Skin epidermis (tissue), 12 donors: Measurements from ENCODE around the gene MALRD1.
"Not testable (repeated sequence)": the region's sequence is repeated elsewhere in the genome, so short reads cannot be mapped to it uniquely, and the experiment has no call there.

ENCODE experiments used
- H3K27ac ChIP-seq, 21 experiments: fragments of 200-600 bp; sonication (generic) in 11 of 21; one replicate each; pipeline ENCODE4 v1.5.0; 2020; ENCODE audit warnings: mild to moderate bottlenecking in 3 of 21, inconsistent platforms in 2 of 21, moderate library complexity in 2 of 21
- H3K4me3 ChIP-seq, 7 experiments: fragments of 200-600 bp; sonication (generic) in 2 of 7; one replicate each; pipeline ENCODE4 v1.5.0; 2020; ENCODE audit warnings: inconsistent platforms in 2 of 7, mild to moderate bottlenecking in 2 of 7, moderate library complexity in 1 of 7

Gene MALRD1

DNA sequence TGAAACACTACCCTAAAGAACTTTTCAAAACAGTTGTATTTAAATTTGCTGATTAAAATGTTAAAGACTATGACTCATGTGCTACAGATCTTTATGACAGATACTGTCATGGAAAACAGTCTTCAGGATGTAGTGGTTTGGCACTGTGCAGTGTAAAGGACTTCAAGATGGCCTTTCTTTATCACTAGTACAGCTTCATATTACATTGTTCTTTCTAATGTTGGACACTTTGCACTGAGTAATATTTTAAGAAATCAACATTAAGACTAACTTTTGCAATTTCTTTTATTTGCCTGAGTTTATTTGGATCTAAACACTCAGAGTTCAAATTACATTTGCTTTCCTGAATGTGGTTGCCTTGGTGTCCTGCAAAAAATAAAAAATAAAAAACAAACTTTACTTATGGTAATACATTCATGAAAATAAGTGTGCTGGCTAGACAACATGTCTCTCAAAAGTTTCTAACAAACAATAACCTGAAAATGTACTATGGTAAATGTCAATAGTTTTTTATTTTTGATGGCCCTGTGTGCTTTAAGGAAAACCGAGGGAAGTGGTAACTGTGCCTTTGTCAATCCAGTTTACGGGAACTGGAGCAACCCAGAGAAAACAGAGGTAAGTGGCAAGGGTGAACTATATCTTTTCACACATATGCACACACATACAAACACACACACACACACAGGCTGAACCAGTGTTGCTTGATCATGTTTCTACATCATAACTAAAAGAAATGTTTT, 681.7 kb downstream of the MALRD1 start:
- Histone ChIP-seq H3K27ac (peak overlapping the region in 5 of 21 experiments; percentile 12 to 61 (median 58)), H3K4me3 (no peak overlapping the region)

DNA sequence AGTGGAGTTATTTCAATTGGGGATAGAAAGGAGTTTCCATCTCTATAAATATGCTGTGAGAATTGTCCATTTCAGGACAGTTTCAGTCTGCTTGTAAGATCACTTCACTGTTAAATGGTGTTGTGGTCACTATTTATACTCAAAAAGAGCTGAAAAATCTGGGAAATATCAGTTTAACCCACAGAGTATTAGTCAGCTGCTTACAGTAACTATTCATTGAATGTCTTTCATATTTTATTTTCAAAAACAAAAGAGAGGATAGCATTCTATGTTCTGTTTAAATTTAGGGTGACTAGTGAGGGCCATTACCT, 682.3 kb downstream of the MALRD1 start:
- H3K4me3 ChIP-seq: no peak overlapping the region
- H3K27ac ChIP-seq: peak overlapping the region in 5 of 21 experiments; percentile 12 to 61 (median 58)

DNA sequence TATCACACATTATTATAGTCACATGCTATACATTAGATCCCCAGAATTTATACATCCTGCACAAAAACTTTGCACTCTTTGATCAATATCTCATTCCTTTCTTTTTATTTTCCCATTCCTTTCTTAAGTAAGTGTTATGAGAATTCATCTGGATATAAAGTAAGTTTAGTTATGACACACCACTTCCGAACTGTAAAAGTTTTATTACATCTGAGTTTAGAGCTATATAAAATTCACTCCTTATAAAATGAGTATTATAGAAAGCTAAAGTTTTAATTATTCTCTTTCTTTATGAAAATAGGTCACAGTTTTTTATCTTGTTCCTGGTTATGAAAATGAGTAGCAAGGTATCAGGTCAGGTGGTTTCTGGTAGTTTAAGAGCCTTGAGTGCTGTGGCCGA, 683.0 kb downstream of the MALRD1 start:
- Histone ChIP-seq H3K4me3 (no peak overlapping the region), H3K27ac (peak overlapping the region in 1 of 21 experiments; percentile 47)

DNA sequence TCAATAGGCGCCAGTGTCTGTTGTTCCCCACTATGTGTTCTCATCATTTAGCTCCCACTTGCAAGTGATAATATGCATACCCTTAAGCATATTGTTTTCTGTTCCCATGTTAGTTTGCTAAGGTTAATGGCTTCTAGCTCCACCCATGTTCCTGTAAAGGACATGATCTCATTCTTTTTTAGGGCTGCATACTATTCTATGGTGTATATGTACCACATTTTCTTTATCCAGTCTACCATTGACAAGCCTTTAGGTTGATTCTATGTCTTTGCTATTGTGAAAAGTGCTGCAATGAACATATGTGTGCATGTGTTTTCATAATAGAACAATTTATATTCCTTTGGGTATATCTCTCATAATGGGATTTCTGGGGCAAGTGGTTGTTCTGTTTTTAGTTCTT, 689.8 kb downstream of the MALRD1 start:
- H3K27ac ChIP-seq: no peak overlapping the region
- H3K4me3 ChIP-seq: no peak overlapping the region

DNA sequence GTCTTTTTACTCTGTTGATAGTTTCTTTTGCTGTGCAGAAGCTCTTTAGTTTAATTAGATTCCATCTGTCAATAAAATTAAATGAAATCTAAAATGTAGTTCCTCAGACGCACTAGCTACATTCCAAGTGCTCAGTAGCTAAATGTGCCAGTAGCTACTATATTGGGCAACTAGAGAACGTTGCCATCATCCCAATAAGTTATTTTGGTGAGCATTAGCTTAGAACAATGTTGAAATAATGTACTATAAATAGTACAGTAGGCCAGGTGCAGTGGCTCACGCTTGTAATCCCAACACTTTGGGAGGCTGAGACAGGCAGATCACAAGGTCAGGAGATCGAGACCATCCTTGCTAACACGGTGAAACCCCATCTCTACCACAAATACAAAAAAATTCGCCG, 690.6 kb downstream of the MALRD1 start:
- H3K27ac ChIP-seq, H3K4me3 ChIP-seq: not testable (repeated sequence)

DNA sequence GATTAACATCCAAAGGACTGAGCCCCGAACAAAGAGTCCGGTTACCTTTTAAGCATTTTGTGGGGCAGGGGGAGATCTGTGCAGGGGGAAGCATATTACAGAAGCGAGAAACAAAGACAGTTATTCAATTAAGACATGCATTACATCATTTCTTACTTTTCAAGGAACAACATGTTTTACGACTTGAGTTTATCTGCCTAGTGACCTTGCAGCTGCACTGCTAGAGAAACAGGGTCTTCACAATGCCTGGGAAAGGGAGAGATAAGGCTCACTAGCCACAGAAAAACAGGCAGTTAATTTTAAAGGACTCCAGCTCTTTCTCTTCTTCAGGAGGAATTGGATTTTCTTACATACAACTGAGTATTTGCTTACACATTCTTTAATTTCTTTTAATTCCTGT, 693.5 kb downstream of the MALRD1 start:
- H3K4me3 ChIP-seq, H3K27ac ChIP-seq: not testable (repeated sequence)

DNA sequence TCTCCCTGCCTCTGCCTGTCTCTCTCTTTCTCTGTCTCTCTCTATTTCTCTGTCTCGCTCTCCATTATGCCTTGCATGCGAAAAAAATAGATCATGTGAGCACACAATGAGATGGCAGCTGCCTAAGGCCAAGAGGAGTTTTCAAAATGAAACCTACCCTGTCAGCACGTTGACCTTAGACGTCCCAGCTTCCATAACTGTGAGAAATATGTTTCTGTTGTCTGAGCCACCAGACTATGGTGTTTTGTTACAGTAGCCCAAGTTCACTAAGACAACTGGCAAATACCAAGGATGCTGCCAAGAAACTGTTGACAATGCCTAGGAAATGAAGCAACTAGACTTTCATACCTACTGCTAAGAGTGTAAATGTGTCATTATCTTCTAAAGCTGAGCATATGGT, 697.1 kb downstream of the MALRD1 start:
- Histone ChIP-seq H3K4me3 (no peak overlapping the region), H3K27ac (no peak overlapping the region)

DNA sequence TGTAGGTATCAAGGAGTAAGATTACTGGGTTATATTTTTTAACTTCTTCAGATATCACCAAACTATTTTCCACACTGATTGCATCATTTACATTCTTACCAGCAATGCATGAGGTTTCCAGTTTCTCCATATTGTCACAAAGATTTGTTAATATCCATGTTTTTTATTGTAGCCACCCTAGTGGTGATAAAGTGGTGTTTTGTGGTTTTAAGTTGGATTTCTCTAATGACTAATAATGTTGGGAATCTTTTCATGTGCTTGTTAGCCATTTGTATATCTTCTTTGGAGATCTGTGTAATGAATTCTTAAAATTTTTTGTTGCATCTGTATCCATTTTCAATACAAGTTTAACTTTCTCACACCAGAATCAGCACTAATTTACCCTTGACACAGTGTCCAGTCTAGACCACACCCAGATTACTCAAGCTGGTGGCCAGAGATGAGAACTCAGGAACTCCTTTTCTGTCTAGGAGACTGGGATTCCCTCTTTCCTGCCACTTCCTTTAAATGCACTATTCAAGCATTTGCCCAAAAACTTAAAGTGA, 700.7 kb downstream of the MALRD1 start:
- Histone ChIP-seq H3K27ac (no peak overlapping the region), H3K4me3 (no peak overlapping the region)

DNA sequence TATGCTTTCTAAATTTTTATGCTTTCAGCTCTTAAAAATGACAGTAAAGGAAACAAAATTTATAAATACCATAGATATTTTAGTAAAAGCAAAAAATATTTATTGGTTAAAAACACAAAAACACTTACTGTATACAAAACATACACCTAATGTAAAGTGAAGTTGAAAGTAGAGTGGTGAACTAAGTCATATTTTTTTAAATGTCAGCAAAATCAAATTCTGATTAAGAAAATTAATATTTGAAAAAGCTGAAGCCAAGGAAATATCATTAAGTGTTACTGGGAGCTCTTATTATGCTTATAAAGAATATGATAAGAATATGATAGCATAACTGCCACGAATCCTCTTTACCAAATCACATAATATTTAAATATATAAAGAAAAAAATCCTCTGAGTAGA, 702.4 kb downstream of the MALRD1 start:
- no peak overlapping the region for H3K27ac ChIP-seq
- no peak overlapping the region for H3K4me3 ChIP-seq

DNA sequence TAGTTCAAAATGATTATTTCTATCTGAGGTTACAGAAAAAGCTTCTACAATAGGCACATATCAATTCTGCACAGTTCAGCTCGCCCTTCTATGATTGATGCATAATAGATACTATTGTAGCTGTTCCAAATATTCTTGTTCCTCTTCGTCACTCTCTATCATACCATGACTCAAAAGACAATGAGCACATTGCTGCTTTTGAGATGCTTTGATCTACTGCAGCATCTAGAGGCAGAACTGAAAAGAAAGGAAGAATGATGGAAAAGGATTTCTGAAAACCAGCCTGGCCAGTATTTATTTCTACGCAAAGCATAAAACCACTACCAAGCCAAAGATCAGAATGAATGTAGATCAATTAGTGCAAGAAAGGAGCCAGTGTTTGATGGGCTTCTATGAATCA, 708.3 kb downstream of the MALRD1 start:
- Histone ChIP-seq H3K4me3 (no peak overlapping the region), H3K27ac (no peak overlapping the region)

DNA sequence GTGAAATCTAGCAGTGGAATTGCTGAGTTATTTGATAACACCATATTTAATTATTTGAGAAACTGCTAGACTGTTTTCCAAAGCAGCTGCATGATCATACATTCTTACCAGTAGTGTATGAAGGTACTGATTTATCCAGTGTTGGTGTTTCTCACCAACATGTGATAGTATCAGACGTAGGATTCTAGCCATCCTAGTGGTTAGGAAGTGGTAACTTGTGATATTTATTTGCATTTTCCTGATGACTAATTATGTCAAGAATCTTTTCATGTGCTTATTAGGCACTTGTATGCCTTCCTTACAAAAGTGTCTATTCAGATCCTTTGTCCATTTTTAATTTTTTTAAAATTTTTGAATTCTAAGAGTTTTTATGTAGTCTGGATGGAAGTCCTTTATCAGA, 713.4 kb downstream of the MALRD1 start:
- Histone ChIP-seq H3K27ac (no peak overlapping the region), H3K4me3 (no peak overlapping the region)

DNA sequence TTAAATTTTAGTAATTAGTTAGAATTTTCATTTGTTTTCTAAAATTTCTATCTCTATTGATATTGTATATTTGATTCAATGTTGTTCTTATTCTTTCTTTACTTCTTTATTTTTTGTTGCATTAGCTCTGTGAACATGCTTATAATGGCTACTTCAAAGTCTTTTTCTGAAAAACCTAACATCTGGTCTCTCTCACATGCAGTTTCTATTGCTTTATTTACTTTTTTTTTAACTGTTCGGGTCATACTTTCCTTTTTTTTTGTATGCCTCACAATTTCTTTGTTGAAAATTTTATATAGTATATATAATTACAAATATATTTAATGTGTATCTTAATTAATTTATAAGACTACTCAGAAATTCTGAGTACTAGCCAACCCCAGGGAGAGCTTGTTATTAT, 715.5 kb downstream of the MALRD1 start:
- no peak overlapping the region for H3K4me3 ChIP-seq
- no peak overlapping the region for H3K27ac ChIP-seq

DNA sequence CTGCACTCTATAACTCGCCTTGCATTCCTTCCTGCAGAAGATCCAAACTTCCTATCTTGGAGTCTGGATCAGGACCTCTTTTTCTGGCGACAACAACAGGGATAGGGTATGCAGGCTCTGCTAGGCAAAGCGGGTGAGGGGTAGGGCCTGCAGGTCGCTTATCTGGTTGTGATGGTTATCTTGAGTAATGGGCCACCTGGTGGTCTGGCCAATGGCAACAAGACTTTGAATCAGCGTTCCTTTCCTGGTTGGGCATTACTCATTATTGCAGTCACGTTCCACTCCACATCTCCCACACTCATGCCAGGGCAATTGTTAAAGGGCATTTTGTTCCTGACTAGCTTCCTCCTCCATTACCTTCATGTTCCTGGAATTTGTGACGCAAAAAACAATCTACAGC, 719.3 kb downstream of the MALRD1 start:
- no peak overlapping the region for H3K27ac ChIP-seq

DNA sequence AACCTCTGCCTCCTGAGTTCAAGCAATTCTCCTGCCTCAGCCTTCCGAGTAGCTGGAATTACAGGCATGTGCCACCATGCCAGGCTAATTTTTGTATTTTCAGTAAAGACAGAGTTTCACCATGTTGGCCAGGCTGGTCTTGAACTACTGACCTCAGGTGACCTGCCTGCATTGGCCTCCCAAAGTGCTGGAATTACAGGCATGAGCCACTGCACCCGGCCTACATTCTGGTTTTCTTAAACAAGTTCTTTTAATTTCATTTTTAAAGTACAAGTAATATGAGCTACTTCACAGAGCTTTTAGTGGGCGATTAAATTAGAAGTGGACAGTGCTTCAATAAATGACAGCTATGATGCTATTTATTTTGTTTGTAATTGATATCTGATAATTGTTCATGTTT, 721.2 kb downstream of the MALRD1 start:
- H3K27ac ChIP-seq, H3K4me3 ChIP-seq: not testable (repeated sequence)

More for the DNA sequence above, 719.3 kb downstream of the MALRD1 start:
- H3K4me3 ChIP-seq: no peak overlapping the region

DNA sequence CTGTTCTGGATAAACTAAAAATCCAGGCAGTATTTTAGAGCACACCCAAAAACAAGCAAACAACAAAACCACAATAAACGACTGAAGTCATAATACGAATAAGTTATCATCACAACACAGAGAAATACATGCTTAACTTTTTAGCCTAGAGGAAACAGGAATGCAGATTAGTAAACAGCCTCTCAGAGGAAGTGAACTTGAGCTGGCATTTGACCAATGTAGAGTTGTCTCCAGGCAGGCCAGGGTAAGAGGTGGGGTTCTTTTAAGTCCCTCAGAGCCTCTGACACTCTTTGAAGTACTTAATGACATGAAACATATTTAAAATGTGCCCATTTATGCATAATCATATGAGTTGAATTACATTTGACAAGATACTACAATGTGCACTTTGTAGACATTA, 724.4 kb downstream of the MALRD1 start:
- no peak overlapping the region for H3K4me3 ChIP-seq
- H3K27ac ChIP-seq: no peak overlapping the region

DNA sequence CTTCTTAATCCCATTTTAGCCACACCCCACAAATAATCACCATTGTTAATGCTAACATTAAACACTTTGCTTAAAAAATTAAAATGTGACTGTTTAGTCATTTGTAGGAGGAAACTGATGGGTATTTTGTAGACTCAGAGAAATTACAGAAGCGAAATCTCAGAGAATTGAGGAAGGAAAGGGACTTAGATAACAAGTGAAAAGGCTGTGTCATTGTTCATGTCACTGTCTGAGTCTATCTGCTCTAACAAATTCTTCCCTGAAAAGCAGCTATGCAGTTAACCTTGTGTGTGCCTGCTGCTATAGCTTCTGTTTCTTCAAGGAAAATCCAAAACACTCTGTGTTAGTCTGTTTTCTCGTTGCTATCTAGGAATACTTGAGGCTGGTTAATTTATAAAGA, 726.7 kb downstream of the MALRD1 start:
- Histone ChIP-seq H3K27ac (peak overlapping the region in 1 of 21 experiments; percentile 38), H3K4me3 (no peak overlapping the region)

DNA sequence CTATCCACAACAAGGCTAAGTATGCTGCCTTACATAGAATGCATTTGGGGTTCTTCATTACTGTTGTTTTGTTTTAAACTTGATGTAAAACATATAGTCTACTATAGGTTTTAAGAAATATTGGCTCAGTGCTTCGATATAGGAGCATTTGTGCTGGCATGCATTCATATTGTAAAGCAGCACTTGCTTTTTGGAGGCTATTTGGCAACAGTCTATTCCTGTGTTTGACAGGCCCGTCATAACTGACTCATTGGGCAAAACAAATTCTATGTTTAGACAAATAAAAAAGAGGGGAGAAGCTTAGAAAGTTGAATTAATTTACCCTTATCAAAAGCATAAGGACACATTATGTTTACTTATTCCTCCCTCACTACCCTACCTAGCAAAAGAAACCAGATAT, 729.2 kb downstream of the MALRD1 start:
- Histone ChIP-seq H3K27ac (no peak overlapping the region), H3K4me3 (no peak overlapping the region)

DNA sequence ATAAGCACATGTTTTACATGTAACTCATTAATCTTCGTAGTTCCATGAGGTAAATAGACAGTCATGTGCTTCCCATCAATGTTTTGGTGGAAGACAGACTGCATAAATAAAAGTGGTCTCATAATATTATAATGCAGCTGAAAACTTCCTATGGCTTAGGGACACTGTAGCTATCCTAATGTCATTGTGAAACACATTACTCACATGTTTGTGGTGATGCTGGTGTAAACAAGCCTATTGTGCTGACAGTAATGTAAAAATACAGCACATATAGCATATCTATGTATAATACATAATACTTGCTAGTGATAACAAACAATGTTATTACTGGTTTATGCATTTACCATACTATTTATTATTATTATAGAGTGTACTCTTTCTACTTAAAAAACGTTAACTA, 730.4 kb downstream of the MALRD1 start:
- Histone ChIP-seq H3K27ac (no peak overlapping the region), H3K4me3 (no peak overlapping the region)

DNA sequence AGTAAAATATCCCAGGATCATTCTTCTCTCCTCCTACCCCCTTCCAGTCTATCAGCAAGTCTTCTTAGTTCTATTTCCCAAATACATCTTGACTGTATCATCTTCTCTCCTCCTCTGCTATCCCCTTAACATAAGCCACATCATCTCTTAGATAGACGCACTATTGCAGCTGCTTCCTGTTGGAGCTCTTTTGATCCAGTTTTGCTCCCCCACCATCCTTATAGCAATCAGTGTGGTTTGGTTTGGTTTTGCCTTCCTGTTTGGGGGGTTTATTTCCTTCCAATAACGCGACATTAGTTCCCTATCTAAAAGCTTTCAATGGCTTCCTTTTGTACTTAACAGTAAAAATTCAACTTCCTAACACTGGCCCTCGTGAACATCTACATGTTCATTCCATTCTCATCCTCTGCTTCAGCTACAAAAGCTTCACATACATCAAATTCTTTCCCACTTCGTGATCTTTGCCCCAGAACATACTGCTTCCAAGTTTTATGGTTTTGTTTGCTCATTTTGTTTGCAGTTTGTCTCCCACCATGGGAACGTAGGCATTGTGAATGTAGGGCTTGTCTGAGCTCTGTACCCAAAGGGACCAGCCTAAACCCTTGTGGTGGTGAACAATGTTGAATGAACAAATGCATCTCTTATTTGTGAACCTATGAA, 734.0 kb downstream of the MALRD1 start:
- no peak overlapping the region for H3K4me3 ChIP-seq
- no peak overlapping the region for H3K27ac ChIP-seq

DNA sequence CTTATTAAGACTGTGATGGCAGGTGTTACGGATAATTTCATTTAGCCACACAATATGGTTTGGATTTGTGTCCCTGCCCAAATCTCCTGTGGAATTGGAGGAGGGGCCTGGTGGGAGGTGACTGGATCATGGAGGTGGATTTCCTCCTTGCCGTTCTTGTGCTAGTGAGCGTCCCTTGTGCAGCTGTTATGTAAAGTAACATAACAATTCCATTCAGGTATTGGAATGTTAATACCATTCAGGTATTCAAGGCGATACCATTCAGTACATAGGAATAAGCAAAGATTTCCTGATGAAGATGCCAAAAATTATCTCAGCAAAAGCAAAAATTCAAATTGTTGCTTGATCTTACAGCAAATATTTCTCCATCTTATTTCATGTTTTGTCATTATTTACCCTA, 735.1 kb downstream of the MALRD1 start:
- Histone ChIP-seq H3K27ac (no peak overlapping the region), H3K4me3 (no peak overlapping the region)
